ENCODE measurements around the gene CDKL2. TPM values are rescaled to one million over a fixed set of nuclear protein-coding genes. Genes with fewer than 3 reads are reported as not detected.
"Not testable (repeated sequence)": the region's sequence is repeated elsewhere in the genome, so short reads cannot be mapped to it uniquely, and the experiment has no call there.

Gene CDKL2
- total RNA-seq, 2 donors from 2014 or later, result 2.7 TPM; not detected in 1

DNA sequence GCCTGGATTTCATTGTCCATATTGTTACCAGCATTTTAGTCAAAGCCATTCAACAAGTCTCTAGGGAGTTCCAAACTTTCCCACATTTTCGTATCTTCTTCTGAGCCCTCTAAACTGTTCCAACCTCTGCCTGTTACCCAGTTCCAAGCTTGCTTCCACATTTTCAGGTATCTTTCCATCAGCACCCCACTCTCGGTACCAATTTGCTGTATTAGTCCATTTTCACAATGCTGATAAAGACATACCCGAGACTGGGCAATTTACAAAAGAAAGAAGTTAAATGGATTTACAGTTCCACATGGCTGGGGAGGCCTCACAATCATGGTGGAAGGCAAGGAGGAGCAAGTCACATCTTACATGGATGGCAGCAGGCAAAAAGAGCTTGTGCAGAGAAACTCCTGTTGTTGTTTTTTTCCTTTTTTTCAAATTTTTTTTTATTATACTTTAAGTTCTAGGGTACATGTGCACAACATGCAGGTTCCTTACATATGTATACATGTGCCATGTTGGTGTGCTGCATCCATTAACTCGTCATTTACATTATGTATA lies 96.9 kb downstream of the CDKL2 start:
- H3K27ac ChIP-seq; H3K9me3 ChIP-seq; H3K27me3 ChIP-seq (replicated peaks; ENCODE audit: insufficient read depth); H3K4me3 ChIP-seq; intact Hi-C loops (cut with DNase I); H3K4me1 ChIP-seq (replicated peaks); H3K36me3 ChIP-seq; DNase-seq (ENCODE audit: low spot score): not testable (repeated sequence)
- WGBS, result 96% methylated on average over 4 of the region's 4 CpGs

DNA sequence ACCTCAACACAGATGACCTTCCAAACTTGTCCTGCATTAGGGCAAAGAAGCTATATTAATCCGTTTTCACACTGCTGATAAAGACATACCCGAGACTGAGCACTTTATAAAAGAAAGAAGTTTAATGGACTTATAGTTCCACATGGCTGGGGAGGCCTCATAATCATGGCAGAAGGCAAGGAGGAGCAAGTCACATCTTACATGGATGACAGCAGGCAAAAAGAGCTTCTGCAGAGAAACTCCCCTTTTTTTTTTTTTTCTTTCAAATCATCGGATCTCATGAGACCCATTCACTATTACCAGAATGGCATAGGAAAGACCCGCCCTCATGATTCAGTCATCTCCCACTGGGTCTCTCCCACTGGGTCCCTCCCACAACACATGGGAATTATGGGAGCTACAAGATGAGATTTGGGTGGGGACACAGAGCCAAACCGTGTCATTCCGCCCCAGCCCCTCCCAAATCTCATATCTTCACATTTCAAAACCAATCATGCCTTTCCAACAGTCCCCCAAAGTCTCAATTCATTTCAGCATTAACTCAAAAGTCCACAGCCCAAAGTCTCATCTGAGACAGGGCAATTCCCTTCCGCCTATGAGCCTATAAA lies 98.7 kb downstream of the CDKL2 start:
- H3K27ac ChIP-seq; H3K9me3 ChIP-seq; DNase-seq (ENCODE audit: low spot score); H3K4me1 ChIP-seq (replicated peaks); H3K27me3 ChIP-seq (replicated peaks; ENCODE audit: insufficient read depth); H3K4me3 ChIP-seq; intact Hi-C loops (cut with DNase I); H3K36me3 ChIP-seq: not testable (repeated sequence)
- 97% methylated on average over 7 of the region's 7 CpGs for WGBS

DNA sequence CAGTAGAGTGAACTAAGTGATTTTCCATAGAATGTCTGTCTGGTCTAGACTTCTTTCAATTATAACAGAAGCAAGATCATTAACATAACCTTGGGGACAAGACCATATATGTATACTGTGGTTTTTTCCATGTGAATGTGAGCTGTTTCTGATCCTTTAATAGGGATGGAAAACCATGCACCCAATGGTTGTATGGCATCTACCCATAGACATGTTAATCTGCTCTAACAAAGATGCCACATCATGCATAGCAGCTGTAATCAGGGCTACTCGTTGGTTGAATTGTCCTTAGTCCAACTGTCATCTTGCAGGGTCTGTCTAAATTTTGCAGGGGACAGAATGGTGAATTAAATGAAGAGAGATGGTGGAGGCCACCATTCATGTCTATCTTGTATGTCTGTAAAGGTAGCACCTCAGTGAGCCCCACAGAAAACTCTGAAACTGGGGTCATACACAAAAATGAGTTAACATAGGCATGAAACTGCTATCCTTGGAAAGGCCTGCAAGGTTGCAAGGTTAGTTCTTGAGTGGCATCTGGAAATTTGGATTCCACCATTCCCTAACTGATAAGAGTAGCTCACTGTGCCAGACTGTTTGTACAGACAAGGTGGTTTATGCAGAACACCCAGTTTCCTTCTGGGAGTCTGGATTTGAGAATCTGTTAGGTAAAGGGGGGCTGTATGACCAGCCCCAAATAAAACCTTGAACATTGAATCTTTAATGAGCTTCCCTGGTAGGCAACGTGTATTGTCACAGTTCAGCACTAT lies 99.6 kb downstream of the CDKL2 start:
- intact Hi-C loops (cut with DNase I), result no loop called here
- 87% methylated on average over 2 of the region's 2 CpGs for WGBS

More for the DNA sequence above, 99.6 kb downstream of the CDKL2 start:
- TF ChIP-seq POLR2AphosphoS5 (IDR thresholded peaks at IDR 0.05) (peak; percentile 21), POLR2A (IDR thresholded peaks at IDR 0.05) (no peak)
- Histone ChIP-seq H3K27me3 (replicated peaks; ENCODE audit: insufficient read depth) (no peaks in the 10 kb centered on the region), H3K27ac (no peak overlapping the region), H3K36me3 (peaks cover 0 to 5% of the 10 kb centered on the region in 2 donors), H3K9me3 (no peaks in the 10 kb centered on the region), H3K4me3 (no peak overlapping the region), H3K4me1 (replicated peaks) (no peaks in the 10 kb centered on the region)
- DNase-seq (ENCODE audit: low spot score), result no peak

Small RNA genes within 50 kb of the gene (small RNA-seq; reads per million reads assigned to genes)
- 0 reads per million in 2 donors for gene RF00019

Other genes starting within 250 kb of the CDKL2 start
- gene RCHY1, start 116.1 kb downstream of the CDKL2 start, total RNA-seq, result 10 to 100 TPM; 18.7 to 23.3 TPM
- gene THAP6, start 116.1 kb downstream of the CDKL2 start, total RNA-seq, result 10 to 100 TPM; 20.7 to 24.1 TPM
- not detected for gene ODAPH, start 74.5 kb downstream of the CDKL2 start, total RNA-seq
- 100 to 1,000 TPM in 1 of 2 donors, 10 to 100 TPM in 1; 95.0 to 121 TPM for gene G3BP2, start 42.9 kb upstream of the CDKL2 start, total RNA-seq
- gene USO1, start 94.0 kb upstream of the CDKL2 start, total RNA-seq, result 10 to 100 TPM; 52.0 to 53.3 TPM

All from prostate gland (tissue), 2 donors.